WTC11 (cell line): ENCODE results near the gene PTPRN2. TPM values are rescaled to one million over a fixed set of nuclear protein-coding genes. Genes with fewer than 3 reads are reported as not detected.
A peak's percentile ranks its signal among the peaks of the same experiment; 100 is the strongest.

Experiments used
- ATAC-seq: fragments of 200-7000 bp; cut with Tn5 transposase; 2 replicates; pipeline ENCODE4 v1.10.0; 2021; ENCODE audit warnings: mild to moderate bottlenecking, moderate library complexity
- CTCF ChIA-PET: fragments of 300-600 bp; sonication (Branson Sonifier 250); formaldehyde crosslinking; loops from one replicate; lab custom pipeline; 2021; ENCODE audit warnings: antibody characterized with exemption; lab: Charles Lee
- POLR2A ChIA-PET: fragments of 350-600 bp; sonication (Branson Sonifier 250); formaldehyde crosslinking; loops from one replicate; lab custom pipeline; 2021; ENCODE audit warnings: antibody characterized with exemption; lab: Charles Lee
- DNase-seq: peaks from one replicate; pipeline ENCODE4 v3.0.0; 2021; ENCODE audit warnings: low spot score
- H3K27ac Mint-ChIP-seq: 2 replicates; pipeline ENCODE4 v1.8.0; 2021; ENCODE audit warnings: mixed read lengths
- H3K27me3 Mint-ChIP-seq: 2 replicates; pipeline ENCODE4 v1.8.0; 2021; ENCODE audit warnings: low read depth, mild to moderate bottlenecking, moderate library complexity, mixed read lengths
- H3K36me3 Mint-ChIP-seq: 2 replicates; pipeline ENCODE4 v1.8.0; 2021; ENCODE audit warnings: mixed read lengths
- H3K4me1 Mint-ChIP-seq: 2 replicates; pipeline ENCODE4 v1.8.0; 2022; ENCODE audit warnings: mixed read lengths
- H3K4me3 Mint-ChIP-seq: 2 replicates; pipeline ENCODE4 v1.8.0; 2021; ENCODE audit warnings: mild to moderate bottlenecking, moderate library complexity, mixed read lengths
- H3K9me3 Mint-ChIP-seq: 2 replicates; pipeline ENCODE4 v1.8.0; 2021; ENCODE audit warnings: mixed read lengths
- EMX1 ChIP-seq: fragments of 250-450 bp; sonication (Bioruptor Pico); IDR thresholded peaks from 2 replicates; pipeline ENCODE4 v1.8.0; 2021; ENCODE audit warnings: mild to moderate bottlenecking
- MYBL2 ChIP-seq: sonication (generic); formaldehyde crosslinking; IDR thresholded peaks from 2 replicates; pipeline ENCODE4 v1.8.1; 2023; ENCODE audit warnings: mild to moderate bottlenecking, moderate library complexity, missing genetic modification reagents
- PRRX2 ChIP-seq: fragments of 250-450 bp; sonication (Bioruptor Pico); IDR thresholded peaks from 2 replicates; pipeline ENCODE4 v1.8.0; 2021; ENCODE audit warnings: mild to moderate bottlenecking
- total RNA-seq: library from RNA; stranded (reverse); gene quantifications from 3 replicates; pipeline ENCODE4 v1.2.3, GENCODE V29; 2021
- TF ChIP-seq, protein P1 (sequence below): sonication (generic); formaldehyde crosslinking; IDR thresholded peaks from 2 replicates; pipeline ENCODE4 v1.8.1; 2023; ENCODE audit warnings: mild to moderate bottlenecking, missing genetic modification reagents
- TF ChIP-seq, protein P2 (sequence below): sonication (generic); formaldehyde crosslinking; IDR thresholded peaks from 2 replicates; pipeline ENCODE4 v1.8.0; 2022; ENCODE audit warnings: mild to moderate bottlenecking, missing genetic modification reagents
- TF ChIP-seq, protein P3 (sequence below): sonication (generic); formaldehyde crosslinking; IDR thresholded peaks from 2 replicates; pipeline ENCODE4 v1.8.1; 2023; ENCODE audit warnings: mild to moderate bottlenecking, missing genetic modification reagents
- TF ChIP-seq, protein P4 (sequence below): sonication (generic); formaldehyde crosslinking; IDR thresholded peaks from 2 replicates; pipeline ENCODE4 v1.8.1; 2023; ENCODE audit warnings: mild to moderate bottlenecking, missing genetic modification reagents, borderline replicate concordance
- TF ChIP-seq, protein P5 (sequence below): sonication (generic); formaldehyde crosslinking; IDR thresholded peaks from 2 replicates; pipeline ENCODE4 v1.8.0; 2023; ENCODE audit warnings: mild to moderate bottlenecking, missing genetic modification reagents
- TF ChIP-seq, protein P6 (sequence below): fragments of 250-450 bp; sonication (Bioruptor Pico); IDR thresholded peaks from 2 replicates; pipeline ENCODE4 v1.9.0; 2021; ENCODE audit warnings: mild to moderate bottlenecking, borderline replicate concordance

PTPRN2 gene
- total RNA-seq, 1 experiment from 2014 or later = 4.7 TPM

DNA sequence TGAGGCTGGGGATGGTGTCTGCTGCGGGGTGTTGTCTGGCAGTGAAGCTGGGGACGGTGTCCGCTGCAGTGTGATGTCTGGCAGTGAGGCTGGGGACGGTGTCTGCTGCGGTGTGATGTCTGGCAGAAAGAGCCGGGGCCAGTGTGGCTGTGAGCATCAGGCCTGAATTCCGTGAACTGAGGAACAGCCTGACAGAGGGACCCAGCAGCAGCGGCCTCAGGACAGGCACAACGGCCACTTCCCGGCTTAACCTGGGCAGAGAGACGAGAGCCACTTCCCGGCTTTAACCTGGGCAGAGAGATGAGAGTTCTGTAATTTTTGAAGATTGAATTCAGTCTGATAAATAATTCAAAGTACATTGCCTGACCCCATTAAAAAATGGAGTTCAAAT lies 321.2 kb downstream of the PTPRN2 start:
- no peaks in the 10 kb centered on the region for H3K27me3 Mint-ChIP-seq
- H3K4me3 Mint-ChIP-seq = no peak overlapping the region
- DNase-seq = peak; percentile 3
- TF ChIP-seq, protein P1, sequence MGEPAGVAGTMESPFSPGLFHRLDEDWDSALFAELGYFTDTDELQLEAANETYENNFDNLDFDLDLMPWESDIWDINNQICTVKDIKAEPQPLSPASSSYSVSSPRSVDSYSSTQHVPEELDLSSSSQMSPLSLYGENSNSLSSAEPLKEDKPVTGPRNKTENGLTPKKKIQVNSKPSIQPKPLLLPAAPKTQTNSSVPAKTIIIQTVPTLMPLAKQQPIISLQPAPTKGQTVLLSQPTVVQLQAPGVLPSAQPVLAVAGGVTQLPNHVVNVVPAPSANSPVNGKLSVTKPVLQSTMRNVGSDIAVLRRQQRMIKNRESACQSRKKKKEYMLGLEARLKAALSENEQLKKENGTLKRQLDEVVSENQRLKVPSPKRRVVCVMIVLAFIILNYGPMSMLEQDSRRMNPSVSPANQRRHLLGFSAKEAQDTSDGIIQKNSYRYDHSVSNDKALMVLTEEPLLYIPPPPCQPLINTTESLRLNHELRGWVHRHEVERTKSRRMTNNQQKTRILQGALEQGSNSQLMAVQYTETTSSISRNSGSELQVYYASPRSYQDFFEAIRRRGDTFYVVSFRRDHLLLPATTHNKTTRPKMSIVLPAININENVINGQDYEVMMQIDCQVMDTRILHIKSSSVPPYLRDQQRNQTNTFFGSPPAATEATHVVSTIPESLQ (CRISPR knock-in tag) = no peak
- TF ChIP-seq, protein P2, sequence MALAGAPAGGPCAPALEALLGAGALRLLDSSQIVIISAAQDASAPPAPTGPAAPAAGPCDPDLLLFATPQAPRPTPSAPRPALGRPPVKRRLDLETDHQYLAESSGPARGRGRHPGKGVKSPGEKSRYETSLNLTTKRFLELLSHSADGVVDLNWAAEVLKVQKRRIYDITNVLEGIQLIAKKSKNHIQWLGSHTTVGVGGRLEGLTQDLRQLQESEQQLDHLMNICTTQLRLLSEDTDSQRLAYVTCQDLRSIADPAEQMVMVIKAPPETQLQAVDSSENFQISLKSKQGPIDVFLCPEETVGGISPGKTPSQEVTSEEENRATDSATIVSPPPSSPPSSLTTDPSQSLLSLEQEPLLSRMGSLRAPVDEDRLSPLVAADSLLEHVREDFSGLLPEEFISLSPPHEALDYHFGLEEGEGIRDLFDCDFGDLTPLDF (CRISPR knock-in tag) = no peak
- TF ChIP-seq PRRX2 (CRISPR knock-in tag) (no peak), MYBL2 (CRISPR knock-in tag) (no peak)
- TF ChIP-seq, protein P3, sequence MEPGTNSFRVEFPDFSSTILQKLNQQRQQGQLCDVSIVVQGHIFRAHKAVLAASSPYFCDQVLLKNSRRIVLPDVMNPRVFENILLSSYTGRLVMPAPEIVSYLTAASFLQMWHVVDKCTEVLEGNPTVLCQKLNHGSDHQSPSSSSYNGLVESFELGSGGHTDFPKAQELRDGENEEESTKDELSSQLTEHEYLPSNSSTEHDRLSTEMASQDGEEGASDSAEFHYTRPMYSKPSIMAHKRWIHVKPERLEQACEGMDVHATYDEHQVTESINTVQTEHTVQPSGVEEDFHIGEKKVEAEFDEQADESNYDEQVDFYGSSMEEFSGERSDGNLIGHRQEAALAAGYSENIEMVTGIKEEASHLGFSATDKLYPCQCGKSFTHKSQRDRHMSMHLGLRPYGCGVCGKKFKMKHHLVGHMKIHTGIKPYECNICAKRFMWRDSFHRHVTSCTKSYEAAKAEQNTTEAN (CRISPR knock-in tag) = no peak
- TF ChIP-seq, protein P4, sequence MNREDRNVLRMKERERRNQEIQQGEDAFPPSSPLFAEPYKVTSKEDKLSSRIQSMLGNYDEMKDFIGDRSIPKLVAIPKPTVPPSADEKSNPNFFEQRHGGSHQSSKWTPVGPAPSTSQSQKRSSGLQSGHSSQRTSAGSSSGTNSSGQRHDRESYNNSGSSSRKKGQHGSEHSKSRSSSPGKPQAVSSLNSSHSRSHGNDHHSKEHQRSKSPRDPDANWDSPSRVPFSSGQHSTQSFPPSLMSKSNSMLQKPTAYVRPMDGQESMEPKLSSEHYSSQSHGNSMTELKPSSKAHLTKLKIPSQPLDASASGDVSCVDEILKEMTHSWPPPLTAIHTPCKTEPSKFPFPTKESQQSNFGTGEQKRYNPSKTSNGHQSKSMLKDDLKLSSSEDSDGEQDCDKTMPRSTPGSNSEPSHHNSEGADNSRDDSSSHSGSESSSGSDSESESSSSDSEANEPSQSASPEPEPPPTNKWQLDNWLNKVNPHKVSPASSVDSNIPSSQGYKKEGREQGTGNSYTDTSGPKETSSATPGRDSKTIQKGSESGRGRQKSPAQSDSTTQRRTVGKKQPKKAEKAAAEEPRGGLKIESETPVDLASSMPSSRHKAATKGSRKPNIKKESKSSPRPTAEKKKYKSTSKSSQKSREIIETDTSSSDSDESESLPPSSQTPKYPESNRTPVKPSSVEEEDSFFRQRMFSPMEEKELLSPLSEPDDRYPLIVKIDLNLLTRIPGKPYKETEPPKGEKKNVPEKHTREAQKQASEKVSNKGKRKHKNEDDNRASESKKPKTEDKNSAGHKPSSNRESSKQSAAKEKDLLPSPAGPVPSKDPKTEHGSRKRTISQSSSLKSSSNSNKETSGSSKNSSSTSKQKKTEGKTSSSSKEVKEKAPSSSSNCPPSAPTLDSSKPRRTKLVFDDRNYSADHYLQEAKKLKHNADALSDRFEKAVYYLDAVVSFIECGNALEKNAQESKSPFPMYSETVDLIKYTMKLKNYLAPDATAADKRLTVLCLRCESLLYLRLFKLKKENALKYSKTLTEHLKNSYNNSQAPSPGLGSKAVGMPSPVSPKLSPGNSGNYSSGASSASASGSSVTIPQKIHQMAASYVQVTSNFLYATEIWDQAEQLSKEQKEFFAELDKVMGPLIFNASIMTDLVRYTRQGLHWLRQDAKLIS (CRISPR knock-in tag) = no peak
- TF ChIP-seq, protein P5, sequence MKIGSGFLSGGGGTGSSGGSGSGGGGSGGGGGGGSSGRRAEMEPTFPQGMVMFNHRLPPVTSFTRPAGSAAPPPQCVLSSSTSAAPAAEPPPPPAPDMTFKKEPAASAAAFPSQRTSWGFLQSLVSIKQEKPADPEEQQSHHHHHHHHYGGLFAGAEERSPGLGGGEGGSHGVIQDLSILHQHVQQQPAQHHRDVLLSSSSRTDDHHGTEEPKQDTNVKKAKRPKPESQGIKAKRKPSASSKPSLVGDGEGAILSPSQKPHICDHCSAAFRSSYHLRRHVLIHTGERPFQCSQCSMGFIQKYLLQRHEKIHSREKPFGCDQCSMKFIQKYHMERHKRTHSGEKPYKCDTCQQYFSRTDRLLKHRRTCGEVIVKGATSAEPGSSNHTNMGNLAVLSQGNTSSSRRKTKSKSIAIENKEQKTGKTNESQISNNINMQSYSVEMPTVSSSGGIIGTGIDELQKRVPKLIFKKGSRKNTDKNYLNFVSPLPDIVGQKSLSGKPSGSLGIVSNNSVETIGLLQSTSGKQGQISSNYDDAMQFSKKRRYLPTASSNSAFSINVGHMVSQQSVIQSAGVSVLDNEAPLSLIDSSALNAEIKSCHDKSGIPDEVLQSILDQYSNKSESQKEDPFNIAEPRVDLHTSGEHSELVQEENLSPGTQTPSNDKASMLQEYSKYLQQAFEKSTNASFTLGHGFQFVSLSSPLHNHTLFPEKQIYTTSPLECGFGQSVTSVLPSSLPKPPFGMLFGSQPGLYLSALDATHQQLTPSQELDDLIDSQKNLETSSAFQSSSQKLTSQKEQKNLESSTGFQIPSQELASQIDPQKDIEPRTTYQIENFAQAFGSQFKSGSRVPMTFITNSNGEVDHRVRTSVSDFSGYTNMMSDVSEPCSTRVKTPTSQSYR = no peak
- TF ChIP-seq, protein P6, sequence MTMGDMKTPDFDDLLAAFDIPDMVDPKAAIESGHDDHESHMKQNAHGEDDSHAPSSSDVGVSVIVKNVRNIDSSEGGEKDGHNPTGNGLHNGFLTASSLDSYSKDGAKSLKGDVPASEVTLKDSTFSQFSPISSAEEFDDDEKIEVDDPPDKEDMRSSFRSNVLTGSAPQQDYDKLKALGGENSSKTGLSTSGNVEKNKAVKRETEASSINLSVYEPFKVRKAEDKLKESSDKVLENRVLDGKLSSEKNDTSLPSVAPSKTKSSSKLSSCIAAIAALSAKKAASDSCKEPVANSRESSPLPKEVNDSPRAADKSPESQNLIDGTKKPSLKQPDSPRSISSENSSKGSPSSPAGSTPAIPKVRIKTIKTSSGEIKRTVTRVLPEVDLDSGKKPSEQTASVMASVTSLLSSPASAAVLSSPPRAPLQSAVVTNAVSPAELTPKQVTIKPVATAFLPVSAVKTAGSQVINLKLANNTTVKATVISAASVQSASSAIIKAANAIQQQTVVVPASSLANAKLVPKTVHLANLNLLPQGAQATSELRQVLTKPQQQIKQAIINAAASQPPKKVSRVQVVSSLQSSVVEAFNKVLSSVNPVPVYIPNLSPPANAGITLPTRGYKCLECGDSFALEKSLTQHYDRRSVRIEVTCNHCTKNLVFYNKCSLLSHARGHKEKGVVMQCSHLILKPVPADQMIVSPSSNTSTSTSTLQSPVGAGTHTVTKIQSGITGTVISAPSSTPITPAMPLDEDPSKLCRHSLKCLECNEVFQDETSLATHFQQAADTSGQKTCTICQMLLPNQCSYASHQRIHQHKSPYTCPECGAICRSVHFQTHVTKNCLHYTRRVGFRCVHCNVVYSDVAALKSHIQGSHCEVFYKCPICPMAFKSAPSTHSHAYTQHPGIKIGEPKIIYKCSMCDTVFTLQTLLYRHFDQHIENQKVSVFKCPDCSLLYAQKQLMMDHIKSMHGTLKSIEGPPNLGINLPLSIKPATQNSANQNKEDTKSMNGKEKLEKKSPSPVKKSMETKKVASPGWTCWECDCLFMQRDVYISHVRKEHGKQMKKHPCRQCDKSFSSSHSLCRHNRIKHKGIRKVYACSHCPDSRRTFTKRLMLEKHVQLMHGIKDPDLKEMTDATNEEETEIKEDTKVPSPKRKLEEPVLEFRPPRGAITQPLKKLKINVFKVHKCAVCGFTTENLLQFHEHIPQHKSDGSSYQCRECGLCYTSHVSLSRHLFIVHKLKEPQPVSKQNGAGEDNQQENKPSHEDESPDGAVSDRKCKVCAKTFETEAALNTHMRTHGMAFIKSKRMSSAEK (CRISPR knock-in tag) = no peak
- no peaks in the 10 kb centered on the region for H3K9me3 Mint-ChIP-seq
- H3K4me1 Mint-ChIP-seq = no peaks in the 10 kb centered on the region
- no peak for ATAC-seq
- ChIA-PET POLR2A (no interaction called here), CTCF (no interaction called here)
- no peaks in the 10 kb centered on the region; the same call in 1 of the 2 replicates for H3K36me3 Mint-ChIP-seq
- H3K27ac Mint-ChIP-seq = no peak overlapping the region

DNA sequence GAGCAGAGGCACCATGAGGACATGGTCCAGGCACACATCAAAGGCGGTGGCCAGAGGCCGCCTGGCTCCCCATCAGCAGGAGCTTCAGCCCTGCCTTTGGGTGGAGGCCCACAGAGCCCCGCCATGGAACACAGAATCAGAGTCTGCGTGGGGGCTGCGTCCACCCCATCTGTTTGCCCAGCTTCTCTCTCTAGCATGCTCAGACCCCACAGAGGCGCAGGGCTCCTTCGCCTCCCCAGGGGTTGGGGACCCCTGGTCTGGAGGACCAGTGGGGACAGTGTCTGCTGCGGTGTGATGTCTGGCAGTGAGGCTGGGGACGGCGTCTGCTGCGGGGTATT lies 321.9 kb downstream of the PTPRN2 start:
- TF ChIP-seq EMX1 (CRISPR knock-in tag) = no peak
- POLR2A ChIA-PET = no interaction called here
- ATAC-seq = no peak
- Mint-ChIP-seq H3K4me1 (no peaks in the 10 kb centered on the region; the same call in 1 of the 2 replicates), H3K9me3 (no peaks in the 10 kb centered on the region), H3K4me3 (no peak overlapping the region), H3K36me3 (no peaks in the 10 kb centered on the region; the same call in 1 of the 2 replicates), H3K27me3 (no peaks in the 10 kb centered on the region), H3K27ac (no peak overlapping the region)
- DNase-seq = peak; percentile 4
- CTCF ChIA-PET = no interaction called here
